ENCODE measurements around the gene MISP.
"Not testable (repeated sequence)": the region's sequence is repeated elsewhere in the genome, so short reads cannot be mapped to it uniquely, and the experiment has no call there.

Gene MISP

DNA sequence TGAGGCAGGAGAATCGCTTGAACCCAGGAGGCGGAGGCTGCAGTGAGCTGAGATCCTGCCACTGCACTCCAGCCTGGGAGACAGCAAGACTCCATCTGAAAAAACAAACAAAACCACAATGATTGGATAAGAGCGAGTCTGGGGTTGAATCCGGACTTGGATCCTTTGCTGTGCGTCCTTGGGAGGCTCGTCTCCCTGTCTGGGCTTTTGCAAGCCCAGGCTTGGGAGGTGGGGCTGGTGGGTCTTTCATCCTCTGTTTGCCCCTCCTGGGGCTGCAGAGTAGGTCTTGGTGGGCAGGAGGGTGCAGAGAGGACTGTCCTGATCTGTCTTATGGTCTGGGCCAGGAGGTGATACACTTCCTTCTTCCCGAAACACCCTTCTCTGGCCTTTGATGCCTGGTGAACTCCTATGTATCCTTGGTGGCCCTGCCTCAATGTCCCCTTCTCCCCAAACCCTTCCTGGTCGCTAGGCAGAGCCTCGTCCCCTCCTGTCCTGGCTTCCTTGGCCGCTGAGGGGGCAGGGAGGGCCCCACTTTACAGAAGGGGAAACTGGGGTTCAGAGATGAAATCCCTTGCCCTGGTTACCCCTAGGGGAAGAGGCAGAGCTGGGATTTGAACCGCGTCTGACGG is 25.3 kb upstream of the MISP start:
- DNase-seq (ENCODE audit: low read depth): no peak

GRCh38 chr19:726993-727956 is 23.6 kb upstream of the MISP start:
- no peak for DNase-seq (ENCODE audit: low read depth)

- no peak for DNase-seq (ENCODE audit: low read depth)
Measured at GRCh38 chr19:728011-728410, 22.9 kb upstream of the MISP start.

GRCh38 chr19:729564-729963 is 21.3 kb upstream of the MISP start:
- DNase-seq (ENCODE audit: low read depth): not testable (repeated sequence)

GRCh38 chr19:729965-730668 is 20.8 kb upstream of the MISP start:
- DNase-seq (ENCODE audit: low read depth): no peak

GRCh38 chr19:731000-731399 is 19.9 kb upstream of the MISP start:
- no peak for DNase-seq (ENCODE audit: low read depth)

DNA sequence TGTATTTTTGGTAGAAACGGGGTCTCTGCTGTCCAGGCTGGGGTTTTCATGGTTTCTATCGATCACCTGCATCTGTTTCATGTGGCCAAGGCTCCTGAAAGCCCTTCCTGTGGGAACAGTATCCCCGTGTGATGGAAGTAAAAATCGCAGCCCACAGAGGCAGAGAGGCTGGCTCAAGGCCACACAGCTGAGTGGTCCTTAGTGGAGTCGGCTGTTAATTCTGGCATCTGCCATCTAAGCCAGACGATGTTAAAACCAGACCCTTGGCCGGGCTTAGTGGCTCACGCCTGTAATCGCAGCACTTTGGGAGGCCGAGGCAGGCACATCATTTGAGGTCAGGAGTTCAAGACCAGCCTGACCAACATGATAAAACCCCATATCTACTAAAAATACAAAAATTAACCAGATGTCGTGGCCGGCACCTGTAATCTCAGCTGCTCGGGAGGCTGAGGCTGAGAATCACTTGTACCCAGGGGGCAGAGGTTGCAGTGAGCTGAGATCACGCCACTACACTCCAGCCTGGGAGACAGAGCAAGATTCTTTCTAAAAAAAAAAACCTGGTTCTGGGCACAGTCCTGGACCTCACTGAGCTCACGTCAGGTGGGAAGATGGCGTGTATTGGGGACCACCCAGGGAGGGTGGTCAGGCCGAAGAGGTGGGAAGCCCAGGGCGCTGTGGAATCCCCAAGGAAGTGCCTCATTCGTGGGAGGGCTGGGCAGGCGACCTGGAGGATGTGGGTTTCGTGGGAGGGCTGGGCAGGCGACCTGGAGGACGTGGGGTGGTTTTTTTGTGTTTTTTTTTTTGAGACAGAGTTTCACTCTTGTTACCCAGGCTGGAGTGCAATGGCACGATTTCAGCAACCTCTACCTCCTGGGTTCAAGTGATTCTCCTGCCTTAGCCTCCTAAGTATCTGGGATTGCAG is 18.5 kb upstream of the MISP start:
- no peak for DNase-seq (ENCODE audit: low read depth)

DNA sequence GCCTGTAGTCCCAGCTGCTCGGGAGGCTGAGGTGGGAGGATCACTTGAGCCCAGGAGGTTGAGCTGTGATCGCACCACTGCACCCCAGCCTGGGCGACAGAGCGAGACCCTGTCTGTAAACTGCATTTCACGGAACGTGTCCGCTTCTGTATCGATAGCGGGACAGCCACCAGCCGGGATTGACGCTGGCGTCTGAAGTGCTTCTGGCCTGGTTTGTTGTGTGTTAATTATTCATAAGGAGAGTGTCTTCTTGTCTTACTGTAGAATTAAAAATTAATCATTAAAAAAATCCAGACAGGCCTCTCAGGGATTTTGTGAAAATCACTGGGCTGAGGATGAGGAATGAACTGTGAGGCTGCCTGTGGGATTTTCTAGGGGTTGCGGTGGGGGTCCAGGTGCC is 16.2 kb upstream of the MISP start:
- no peak for DNase-seq (ENCODE audit: low read depth)

GRCh38 chr19:736125-736524 is 14.8 kb upstream of the MISP start:
- DNase-seq (ENCODE audit: low read depth): no peak

DNA sequence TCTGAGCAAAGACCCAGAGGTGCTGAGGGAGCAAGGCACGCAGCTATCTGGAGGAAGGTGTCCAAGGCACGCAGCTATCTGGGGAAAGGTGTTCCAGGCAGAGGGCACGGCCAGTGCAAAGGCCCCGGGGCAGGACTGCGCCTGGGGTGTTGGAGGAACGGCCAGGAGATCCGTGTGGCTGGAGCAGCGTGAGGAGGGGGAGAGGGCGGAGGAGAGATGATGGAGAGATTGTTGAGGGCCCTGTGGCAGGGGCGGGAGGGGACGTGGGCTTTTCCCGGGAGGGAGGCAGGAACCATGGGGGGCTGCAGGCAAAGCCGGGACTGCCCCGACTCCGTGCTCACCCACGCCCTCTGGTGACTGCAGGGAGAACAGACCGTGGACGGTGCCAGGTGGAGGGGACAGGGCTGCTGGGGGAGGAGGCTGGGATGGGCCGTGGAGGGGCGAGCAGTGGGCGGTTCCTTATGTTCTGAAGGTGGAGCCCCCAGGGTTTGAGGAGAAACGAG is 13.3 kb upstream of the MISP start:
- peak; percentile 54 for DNase-seq (ENCODE audit: low read depth)

- no peak for DNase-seq (ENCODE audit: low read depth)
Measured at GRCh38 chr19:738509-739128, 12.3 kb upstream of the MISP start.

- DNase-seq (ENCODE audit: low read depth): no peak
Measured at GRCh38 chr19:739998-740715, 10.8 kb upstream of the MISP start.

DNA sequence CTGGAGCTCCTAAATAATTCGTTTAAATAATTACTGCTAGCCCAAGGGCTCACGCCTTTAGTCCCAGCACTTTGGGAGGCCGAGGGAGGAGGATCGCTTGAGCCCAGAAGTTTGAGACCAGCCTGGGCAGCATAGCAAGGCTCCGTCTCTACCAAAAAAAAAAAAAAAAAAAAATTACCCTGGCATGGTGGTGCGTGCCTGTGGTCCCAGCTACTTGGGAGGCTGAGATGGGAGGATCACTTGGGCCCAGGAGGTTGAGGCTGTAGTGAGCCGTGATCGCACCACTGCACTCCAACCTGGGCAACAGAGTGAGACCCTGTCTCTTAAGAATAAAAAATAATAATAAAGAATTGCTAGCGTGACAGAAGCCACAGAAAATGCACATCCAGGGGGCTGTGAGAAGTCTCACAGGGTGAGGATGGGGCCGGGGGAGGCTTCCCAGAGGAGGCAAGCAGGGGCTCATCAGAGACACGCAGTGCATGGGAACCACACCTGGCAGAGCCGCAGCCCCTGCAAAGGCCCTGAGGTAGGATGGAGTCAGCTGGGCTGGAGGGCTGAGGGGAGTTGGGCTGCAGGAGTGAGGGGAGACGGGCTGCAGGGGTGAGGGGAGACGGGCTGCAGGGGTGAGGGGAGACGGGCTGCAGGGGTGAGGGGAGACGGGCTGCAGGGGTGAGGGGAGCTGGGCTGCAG is 10.0 kb upstream of the MISP start:
- not testable (repeated sequence) for DNase-seq (ENCODE audit: low read depth)

- DNase-seq (ENCODE audit: low read depth): no peak
Measured at GRCh38 chr19:741506-742131, 9.3 kb upstream of the MISP start.

GRCh38 chr19:742540-743075 is 8.3 kb upstream of the MISP start:
- no peak for DNase-seq (ENCODE audit: low read depth)

DNA sequence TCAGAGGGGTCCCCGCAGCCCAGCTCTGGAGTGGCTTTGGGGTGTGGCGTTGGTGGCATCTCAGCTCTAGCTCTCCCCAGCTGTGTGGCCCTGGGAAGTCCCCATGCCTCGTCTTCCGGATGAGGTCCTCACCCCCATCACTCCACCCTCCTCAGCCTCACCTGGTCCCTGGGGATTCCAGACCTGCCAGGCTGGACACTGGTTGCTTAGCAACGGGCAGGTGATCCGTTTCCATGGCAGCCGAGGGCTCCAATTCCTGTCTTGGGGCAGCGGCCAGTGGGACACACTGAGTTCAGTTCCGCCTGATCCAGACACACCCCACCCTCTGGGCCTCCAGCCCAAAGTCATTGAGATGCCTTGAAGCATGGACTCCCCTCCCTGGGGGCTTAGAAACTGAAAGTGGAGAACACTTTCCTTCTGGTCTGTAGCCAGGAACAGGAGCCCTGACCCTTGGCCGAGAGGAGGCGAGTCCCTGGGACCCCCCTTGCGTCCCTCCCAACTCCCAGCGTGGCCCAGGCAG is 7.7 kb upstream of the MISP start:
- DNase-seq (ENCODE audit: low read depth): no peak

- not testable (repeated sequence) for DNase-seq (ENCODE audit: low read depth)
Measured at GRCh38 chr19:745138-745537, 5.8 kb upstream of the MISP start.

DNA sequence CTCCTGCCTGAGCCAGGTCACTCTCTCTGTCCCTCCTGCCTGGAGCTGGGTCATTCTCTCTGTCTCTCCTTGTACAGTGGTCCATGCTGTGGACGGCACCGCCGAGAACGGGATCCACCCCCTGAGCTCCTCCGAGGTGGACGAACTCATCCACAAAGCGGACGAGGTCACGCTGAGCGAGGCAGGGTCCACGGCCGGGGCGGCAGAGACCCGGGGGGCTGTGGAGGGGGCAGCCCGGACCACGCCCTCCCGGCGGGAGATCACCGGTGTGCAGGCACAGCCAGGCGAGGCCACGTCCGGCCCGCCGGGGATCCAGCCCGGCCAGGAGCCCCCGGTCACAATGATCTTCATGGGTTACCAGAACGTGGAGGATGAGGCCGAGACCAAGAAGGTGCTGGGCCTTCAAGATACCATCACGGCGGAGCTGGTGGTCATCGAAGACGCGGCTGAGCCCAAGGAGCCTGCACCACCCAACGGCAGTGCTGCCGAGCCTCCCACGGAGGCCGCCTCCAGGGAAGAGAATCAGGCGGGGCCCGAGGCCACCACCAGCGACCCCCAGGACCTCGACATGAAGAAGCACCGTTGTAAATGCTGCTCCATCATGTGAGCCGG is 4.6 kb upstream of the MISP start:
- DNase-seq (ENCODE audit: low read depth): no peak

Measured in activated T-cell treated with anti-CD3 and anti-CD28 coated beads for 1 hour (primary cell).